GM18508 (cell line): ENCODE results near the gene SORBS1.

Experiments used
- ATAC-seq: cut with Tn5 transposase; IDR thresholded peaks from one replicate; pipeline ENCODE4 v1.9.1; 2021; ENCODE audit warnings: moderate number of reproducible peaks; ENCODE audit not compliant: insufficient read depth, unreplicated experiment

SORBS1 gene

DNA sequence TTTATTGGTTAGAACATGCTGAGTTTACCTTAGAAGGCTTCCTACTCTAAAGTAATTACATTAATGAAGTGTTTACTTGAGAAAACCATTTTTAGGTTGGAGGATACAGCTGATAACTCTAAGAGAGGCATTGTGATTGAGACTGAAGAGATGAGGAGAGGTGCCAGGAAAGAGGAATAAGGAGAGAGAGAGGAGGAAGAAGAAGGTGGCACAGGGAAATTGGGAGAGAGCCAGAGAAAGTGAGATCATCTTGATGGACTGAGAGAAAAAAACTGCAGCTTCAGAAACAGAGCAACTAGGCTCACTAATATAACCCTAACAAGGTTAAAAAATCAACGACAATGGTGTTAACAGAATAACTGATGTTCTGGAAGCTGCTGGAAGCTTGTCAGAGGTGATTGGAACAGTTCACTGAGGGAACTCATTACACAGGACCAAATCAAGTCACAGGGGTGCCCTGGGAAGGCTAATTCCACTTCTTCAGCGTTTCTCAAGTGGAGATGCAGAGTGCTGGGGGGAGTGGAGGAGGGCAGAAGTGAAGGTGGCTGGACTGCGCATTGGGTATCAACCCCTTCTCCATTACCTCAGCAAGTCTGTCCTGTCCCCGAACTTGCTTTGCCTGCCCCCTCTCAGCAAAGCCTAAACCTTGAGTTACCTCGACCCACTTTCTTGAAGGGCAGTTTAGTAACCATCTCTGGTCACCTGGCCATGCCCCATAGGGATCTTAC, 6.9 kb upstream of the SORBS1 start:
- no peak for ATAC-seq

- no peak for ATAC-seq
These were observed 5.0 kb upstream of the SORBS1 start for GRCh38 chr10:95566136-95566535.

GRCh38 chr10:95565336-95565735, 4.2 kb upstream of the SORBS1 start:
- ATAC-seq: no peak

GRCh38 chr10:95564291-95564690, 3.1 kb upstream of the SORBS1 start:
- ATAC-seq: no peak

- no peak for ATAC-seq
These were observed 1.3 kb upstream of the SORBS1 start for GRCh38 chr10:95562341-95562965.

GRCh38 chr10:95561864-95562177, 650 bp upstream of the SORBS1 start:
- no peak for ATAC-seq

DNA sequence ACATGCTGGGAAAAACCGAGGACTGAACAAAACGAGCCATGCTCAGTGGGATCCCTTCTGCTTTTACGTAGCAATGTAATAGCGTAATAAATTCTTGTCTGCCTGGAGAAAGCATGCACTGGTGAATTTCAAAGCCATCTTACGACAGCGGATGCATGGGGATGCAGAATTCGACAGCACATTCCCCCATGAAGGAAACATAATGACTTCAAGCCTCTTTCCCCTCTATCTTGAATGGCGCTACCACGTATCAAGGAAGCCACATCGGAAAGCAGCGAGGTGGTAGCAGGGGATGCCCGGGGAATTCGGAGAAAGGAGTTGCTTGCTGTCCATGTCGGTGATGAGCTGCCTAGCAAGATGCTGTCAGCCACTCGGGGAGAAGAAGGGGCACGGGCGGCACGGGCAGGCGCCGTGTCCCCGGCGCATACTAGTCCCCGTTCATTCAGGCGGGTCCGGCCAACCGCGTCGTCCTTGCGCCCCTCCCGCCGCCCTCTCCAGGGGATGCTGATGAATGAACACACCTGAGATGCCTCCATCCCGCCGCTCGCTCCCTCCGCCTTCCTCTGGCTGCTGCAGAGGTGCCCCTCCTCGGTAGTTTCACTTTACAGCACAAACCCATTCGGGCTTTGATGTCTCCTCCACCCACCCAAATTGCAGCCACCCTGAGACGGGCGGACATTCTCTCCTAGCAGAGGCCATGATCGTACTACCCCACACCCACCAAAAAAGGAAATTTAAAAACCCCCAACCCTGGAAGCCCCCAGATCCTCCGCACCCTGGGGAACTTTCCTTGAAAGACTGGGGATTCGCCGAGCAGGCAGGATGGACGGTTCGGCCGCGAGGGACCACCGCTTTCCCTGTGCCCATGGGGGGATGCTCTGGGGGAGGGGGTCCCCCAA, 644 bp downstream of the SORBS1 start:
- ATAC-seq: no peak

- no peak for ATAC-seq
These were observed 1.3 kb downstream of the SORBS1 start for GRCh38 chr10:95559896-95560277.

- ATAC-seq: no peak
These were observed 1.7 kb downstream of the SORBS1 start for GRCh38 chr10:95559471-95559870.

DNA sequence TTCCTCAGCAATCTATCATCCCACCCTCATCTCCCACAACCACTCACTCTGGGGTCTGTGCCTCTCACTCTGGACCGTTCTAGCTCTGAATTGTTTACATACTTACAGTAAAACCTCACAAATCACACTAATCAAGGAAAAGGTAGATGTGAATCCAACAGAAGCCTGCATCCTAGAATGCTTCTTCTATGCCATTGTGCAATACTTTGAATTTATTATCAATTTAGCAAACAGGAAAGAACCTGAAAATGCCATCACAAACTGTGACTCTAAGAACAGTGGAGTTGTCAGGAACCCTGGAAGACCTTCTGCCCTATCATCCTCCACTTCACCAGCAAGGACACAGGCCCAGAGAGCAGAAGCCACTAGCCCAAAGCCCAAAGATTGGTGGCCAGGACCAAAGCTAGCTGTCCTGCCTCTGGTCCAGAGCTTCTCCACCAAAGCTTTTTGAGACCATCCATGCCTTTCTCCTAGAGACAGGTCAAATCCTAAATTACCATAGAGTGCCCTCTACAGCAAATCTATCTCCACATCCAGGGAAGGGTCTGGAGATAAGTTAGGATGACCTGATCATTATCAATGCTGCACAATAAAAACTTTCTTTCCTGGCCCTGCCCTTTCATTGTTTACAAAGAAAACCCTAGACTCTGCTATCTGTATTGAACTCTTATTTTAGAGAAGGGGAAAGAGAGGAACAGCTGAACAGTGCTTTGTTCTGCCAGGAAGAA, 2.4 kb downstream of the SORBS1 start:
- no peak for ATAC-seq

- no peak for ATAC-seq
These were observed 4.0 kb downstream of the SORBS1 start for GRCh38 chr10:95556994-95557767.

- no peak for ATAC-seq
These were observed 7.5 kb downstream of the SORBS1 start for GRCh38 chr10:95553674-95554073.

DNA sequence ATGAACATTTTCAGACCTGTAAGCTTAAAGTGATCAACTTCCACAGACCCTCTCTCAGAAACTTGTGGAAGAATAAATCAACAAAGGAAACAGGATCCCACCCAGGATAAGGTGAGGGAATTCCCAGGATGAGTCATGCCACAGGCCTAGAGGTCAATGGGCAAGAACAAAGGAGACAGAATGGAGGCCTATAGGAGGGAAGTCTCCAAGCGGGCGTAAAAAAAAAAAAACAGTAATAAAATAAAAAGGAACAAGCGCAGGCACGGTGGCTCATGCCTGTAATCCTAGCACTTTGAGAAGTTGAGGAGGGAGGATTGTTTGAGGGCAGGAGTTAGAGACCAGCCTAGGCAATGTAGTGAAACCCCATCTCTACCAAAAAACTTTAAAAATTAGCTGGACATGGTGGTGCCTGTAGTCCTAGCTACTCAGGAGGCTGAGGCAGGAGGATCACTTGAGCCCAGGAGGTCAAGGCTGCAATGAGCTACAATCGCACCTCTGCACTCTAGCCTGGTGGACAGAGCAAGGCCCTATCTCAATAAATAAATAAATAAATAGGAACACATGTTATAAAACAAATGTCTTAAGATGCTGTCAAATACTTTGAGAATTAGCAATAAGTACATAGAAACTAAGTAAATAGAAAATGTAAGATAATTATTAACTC, 8.4 kb downstream of the SORBS1 start:
- no peak for ATAC-seq

GRCh38 chr10:95550073-95550672, 11.0 kb downstream of the SORBS1 start:
- no peak for ATAC-seq

DNA sequence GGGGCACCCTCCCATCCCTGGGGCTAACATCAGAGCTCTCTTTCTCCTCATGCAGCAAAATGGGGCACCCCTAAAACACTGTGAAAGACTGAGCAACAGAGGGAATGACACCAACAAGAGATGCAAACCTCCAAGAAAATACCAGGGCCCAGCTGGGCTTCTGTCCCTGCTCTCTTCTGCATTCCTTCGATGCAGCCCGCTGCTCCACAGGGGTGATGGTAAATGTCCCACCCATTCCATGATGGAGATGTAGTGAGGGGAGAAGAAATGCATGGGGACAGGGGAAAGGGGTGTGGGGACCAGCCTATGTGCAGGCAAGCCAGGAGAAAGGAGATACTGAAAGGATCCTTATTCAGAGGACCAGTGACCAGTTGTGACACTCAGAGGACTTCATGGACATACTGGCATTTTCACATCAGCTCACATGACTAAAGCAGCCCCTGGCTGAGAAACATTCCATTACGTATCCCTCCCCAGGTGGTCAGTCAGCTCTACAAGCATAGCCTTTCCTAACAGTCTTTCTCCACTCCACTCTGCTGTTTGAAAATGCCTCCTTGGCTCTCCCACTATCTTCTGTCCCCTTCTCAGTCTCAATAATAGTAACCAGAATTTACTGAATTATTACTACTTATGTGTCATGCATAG, 13.3 kb downstream of the SORBS1 start:
- ATAC-seq: no peak

- ATAC-seq: no peak
These were observed 14.0 kb downstream of the SORBS1 start for GRCh38 chr10:95547197-95547596.

GRCh38 chr10:95545981-95546380, 15.2 kb downstream of the SORBS1 start:
- no peak for ATAC-seq

DNA sequence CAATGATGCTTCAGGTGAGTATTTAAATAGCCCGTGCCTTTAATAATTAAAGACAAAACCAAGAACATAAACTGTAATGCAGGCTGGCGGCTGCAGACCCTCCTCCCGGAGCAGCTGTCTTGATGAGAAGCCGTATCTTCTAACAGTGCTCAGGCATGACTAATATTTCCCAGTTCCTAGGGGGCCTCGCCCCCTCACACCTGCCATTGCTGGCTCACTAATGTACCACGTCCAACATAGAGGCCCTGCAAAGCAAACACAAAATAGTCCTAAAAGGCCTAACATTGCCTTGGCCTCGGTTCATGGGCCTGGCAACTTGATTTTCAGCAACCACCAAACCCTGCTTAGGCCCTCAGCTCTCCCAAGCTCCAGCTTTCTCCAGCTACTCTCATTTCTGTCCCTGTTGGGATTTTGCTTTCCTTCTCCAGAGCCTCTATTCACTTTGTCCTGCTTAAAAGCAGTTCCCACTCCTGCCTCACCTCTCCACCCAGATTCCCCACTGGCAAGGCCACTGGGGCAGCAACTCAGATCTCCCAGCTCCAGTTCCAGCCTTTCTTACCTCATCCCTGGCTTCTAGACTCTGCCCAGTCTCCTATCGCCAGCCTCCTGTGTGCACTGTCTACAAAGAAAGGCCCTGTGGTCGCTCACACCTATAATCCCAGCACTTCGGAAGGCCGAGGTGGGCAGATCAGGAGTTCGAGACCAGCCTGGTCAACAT, 16.2 kb downstream of the SORBS1 start:
- no peak for ATAC-seq
